ENCODE data around the gene MYMK.

DNA sequence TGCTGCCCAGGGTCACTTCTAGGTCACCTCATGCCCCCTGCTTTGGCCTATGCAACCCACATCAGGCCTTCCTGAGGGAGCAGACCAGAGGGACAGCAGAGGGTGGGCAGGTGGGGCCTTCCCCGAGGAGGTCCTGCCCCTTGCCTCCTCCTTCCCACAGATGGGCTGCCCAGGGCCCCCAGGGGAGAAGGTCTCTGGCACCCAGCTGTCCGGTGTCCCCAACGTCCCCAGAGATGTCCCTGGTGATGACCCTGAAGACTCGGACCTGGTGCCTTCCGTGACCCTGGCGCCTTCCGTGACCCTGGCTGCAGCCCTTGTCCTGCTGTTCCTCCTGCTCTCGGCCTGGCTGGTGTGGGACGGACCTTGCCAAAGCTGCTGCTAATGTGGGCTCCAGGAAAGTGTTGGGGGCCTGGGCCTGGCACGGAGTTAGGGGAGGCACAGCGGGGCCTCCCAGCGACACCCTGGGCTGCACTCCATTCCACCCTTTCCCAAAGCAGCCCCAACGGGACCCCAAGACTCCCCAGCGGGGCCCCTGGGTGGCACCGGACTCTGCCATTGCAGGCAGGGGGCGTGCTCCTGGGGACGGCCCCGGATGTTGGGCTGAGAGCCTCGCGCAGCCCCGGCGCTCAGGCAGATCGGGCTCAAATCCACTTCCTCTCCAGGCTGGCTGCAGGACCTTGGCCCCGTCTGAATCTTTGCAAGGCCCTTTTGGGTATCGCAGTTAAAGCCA lies 39.1 kb downstream of the MYMK start:
- TF ChIP-seq POLR2A (IDR thresholded peaks at IDR 0.05; ENCODE audit: low read depth, low read length) (no peak), POLR2AphosphoS5 (IDR thresholded peaks at IDR 0.05; ENCODE audit: low read depth, low read length) (no peak), TAF1 (IDR thresholded peaks at IDR 0.05; ENCODE audit: borderline replicate concordance, low read depth, low read length) (no peak)

All from GM12892 (cell line).